ENCODE measurements around the gene VSTM2L. TPM values are rescaled to one million over a fixed set of nuclear protein-coding genes. Genes with fewer than 3 reads are reported as not detected.
A peak's percentile ranks its signal among the peaks of the same experiment; 100 is the strongest.

The VSTM2L gene
- total RNA-seq, 1 donor from 2014 or later: not detected

DNA sequence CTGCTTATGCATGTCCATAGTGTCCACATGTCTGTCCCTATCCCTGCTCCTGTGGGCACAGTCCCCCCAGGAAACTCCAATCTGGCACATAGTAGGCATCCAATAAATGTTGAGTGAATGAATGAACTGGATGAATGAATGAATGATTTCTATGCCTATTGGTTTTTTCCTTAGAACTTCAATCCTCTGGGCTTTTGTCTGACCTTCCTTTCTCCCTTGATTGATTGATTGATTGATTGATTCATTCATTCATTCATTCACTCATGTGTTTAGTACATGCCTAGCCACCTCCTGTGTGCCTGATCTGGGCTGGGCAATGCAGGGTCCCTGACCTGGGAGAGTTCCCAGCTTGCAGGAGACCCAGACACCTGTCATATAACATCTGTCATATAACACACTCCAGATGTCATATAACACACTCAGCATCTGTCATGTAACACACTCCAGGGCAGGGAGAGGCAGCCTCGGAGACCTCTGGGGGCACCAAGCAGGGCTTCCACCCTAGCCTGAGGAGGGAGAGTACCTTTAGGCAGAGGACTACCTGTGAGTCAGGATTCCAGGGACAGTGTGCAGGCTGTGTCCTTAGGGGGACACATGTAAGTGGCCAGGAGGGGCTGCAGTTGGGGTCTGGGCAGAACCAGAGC is 17.9 kb downstream of the VSTM2L start:
- Mint-ChIP-seq H3K36me3 (ENCODE audit: low read depth) (no peaks in the 10 kb centered on the region), H3K9me3 (no peaks in the 10 kb centered on the region), H3K4me3 (no peak overlapping the region), H3K27me3 (peaks cover 15% of the 10 kb centered on the region), H3K4me1 (peaks cover 15% of the 10 kb centered on the region), H3K27ac (no peak overlapping the region)
- ChIA-PET CTCF (no interaction called here), POLR2A (no interaction called here)
- ATAC-seq (ENCODE audit: low read depth) (no peak), DNase-seq (no peak)
- TF ChIP-seq, protein P1, sequence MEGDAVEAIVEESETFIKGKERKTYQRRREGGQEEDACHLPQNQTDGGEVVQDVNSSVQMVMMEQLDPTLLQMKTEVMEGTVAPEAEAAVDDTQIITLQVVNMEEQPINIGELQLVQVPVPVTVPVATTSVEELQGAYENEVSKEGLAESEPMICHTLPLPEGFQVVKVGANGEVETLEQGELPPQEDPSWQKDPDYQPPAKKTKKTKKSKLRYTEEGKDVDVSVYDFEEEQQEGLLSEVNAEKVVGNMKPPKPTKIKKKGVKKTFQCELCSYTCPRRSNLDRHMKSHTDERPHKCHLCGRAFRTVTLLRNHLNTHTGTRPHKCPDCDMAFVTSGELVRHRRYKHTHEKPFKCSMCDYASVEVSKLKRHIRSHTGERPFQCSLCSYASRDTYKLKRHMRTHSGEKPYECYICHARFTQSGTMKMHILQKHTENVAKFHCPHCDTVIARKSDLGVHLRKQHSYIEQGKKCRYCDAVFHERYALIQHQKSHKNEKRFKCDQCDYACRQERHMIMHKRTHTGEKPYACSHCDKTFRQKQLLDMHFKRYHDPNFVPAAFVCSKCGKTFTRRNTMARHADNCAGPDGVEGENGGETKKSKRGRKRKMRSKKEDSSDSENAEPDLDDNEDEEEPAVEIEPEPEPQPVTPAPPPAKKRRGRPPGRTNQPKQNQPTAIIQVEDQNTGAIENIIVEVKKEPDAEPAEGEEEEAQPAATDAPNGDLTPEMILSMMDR (IDR thresholded peaks at IDR 0.05): no peak
- intact Hi-C loops (cut with micrococcal nuclease): no loop called here

DNA sequence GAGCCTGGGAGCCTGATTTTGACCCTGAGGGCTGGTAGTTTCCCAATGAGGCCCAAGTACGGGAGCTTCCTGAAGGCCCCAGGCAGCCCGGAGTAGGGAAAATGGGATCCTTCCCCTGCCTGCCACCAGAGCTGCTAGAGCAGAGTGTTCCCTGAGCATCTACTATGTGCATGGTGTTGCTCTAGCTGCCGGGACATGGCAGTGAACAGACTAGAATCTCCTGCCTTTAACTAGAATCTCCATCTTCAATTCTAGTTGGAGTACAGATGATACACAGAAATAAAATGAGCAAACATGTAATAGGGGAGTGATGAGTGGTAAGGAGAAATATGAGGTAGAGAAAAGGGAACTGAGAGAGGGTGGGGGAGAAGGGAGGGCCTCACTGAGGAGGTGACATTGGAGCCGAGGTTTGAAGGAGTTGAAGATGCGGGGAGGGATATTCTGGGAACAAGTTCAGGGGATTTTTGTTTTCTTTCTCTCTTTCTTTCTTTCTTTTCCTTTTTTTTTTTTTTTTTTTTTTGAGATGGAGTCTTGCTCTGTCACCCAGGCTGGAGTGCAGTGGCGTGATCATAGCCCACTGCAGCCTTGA is 18.5 kb downstream of the VSTM2L start:
- CTCF ChIA-PET: no interaction called here
- peaks cover 9% of the 10 kb centered on the region for H3K27me3 Mint-ChIP-seq
- intact Hi-C loops (cut with micrococcal nuclease): no loop called here
- H3K36me3 Mint-ChIP-seq (ENCODE audit: low read depth): no peaks in the 10 kb centered on the region
- no peaks in the 10 kb centered on the region for H3K9me3 Mint-ChIP-seq
- H3K4me3 Mint-ChIP-seq: no peak overlapping the region
- ATAC-seq (ENCODE audit: low read depth) (peak; percentile 90), DNase-seq (no peak)
- TF ChIP-seq, protein P1 (IDR thresholded peaks at IDR 0.05): no peak
- POLR2A ChIA-PET: no interaction called here
- H3K4me1 Mint-ChIP-seq: peaks cover 15% of the 10 kb centered on the region
- no peak overlapping the region for H3K27ac Mint-ChIP-seq

DNA sequence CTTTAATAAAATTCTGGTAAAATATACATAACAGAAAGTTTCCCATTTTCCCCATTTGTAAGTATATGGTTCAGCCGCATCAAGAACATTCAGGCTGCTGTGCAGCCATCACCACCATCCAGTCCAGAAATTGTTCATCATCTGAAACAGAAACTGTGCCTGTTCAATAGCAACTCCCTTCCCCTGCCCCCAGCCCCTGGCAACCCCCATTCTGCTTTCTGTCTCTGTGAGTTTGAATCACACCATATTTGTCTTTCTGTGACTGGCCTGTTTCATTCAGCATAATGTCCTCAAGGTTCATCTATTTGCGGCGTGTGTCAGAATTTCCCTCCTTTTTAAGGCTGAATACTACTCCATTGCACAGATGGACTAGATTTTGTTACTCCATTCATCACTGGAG is 19.1 kb downstream of the VSTM2L start:
- no peaks in the 10 kb centered on the region for H3K36me3 Mint-ChIP-seq (ENCODE audit: low read depth)
- peak; percentile 73 for ATAC-seq (ENCODE audit: low read depth)
- H3K4me3 Mint-ChIP-seq: no peak overlapping the region
- POLR2A ChIA-PET: no interaction called here
- intact Hi-C loops (cut with micrococcal nuclease): no loop called here
- peaks cover 6% of the 10 kb centered on the region for H3K27me3 Mint-ChIP-seq
- H3K9me3 Mint-ChIP-seq: no peaks in the 10 kb centered on the region
- peaks cover 15% of the 10 kb centered on the region for H3K4me1 Mint-ChIP-seq
- DNase-seq: no peak
- CTCF ChIA-PET: no interaction called here
- TF ChIP-seq, protein P1 (IDR thresholded peaks at IDR 0.05): no peak
- no peak overlapping the region for H3K27ac Mint-ChIP-seq

DNA sequence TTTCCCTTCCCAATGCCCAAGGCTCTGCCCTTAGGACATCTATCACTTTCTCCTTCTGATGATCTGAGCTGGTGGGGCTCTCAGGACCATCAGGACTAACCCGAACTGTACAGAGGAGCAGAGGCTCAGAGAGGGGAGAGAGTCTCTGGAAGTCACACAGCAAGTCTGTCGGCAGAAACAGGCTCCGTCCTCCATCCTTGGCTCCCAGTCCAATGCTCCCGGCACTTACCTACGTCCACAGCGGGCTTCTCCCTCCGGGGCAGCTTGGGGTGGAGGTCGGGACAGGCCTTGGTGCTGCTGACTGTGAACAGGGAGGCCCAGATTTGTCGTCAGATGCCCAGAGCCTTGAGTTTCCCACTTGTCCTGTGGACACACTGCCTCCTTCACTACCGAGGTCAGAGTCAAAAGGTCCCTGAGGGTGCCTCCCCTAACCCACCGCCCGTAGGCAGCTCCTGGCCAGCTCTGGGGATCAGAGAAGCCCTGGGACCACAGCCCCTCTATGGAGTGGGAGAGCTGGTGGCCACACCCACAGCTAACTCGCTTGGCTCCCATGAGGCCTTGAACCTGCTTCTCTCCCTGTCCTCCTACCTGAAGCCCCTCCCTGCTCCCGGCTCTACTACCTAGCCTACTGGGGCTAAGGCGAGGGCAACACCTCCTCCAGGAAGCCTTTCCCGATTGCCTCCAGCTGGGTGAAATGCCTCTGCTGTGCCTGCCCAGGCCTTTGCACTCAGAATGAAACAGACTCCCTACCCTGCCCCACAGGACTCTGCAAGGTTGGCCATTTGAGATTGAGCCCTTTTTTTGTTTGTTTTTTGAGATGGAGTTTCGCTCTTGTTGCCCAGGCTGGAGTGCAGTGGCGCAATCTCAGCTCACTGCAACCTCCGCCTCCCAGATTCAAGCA is 22.6 kb downstream of the VSTM2L start:
- Mint-ChIP-seq H3K4me3 (no peak overlapping the region), H3K27me3 (peaks cover 8% of the 10 kb centered on the region), H3K4me1 (peaks cover 13% of the 10 kb centered on the region), H3K27ac (no peak overlapping the region), H3K9me3 (no peaks in the 10 kb centered on the region), H3K36me3 (ENCODE audit: low read depth) (no peaks in the 10 kb centered on the region)
- DNase-seq (no peak), ATAC-seq (ENCODE audit: low read depth) (no peak)
- POLR2A ChIA-PET: interaction anchor here (0.5 kb wide), 1 partner anchor 1723 kb away, joined by 3 read pairs; no protein-coding TSS in a partner anchor
- intact Hi-C loops (cut with micrococcal nuclease): no loop called here
- CTCF ChIA-PET: no interaction called here
- TF ChIP-seq, protein P1 (IDR thresholded peaks at IDR 0.05): no peak

DNA sequence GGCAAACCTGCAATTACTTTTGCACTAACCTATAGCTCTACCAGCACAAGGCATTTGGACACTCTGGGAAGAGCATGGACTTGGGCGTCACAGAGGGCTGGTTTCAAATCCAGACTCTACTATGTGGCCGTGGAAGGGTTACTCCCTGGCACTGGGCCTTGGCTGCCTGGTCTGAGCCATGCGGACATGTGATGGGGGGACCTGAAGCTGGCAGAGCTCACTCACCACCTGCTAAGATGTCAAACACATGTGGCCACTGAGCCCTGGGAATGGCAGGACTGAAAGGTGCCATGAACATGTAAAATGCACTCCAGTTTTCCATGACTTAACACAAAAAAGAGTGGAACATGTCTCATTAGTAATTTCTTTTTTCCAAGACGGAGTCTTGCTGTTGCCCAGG is 23.7 kb downstream of the VSTM2L start:
- Mint-ChIP-seq H3K4me3 (no peak overlapping the region), H3K36me3 (ENCODE audit: low read depth) (no peaks in the 10 kb centered on the region), H3K27ac (no peak overlapping the region), H3K27me3 (peaks cover 13% of the 10 kb centered on the region), H3K9me3 (no peaks in the 10 kb centered on the region), H3K4me1 (peaks cover 5% of the 10 kb centered on the region)
- TF ChIP-seq, protein P1 (IDR thresholded peaks at IDR 0.05): no peak
- ATAC-seq (ENCODE audit: low read depth) (no peak), DNase-seq (no peak)
- ChIA-PET POLR2A (no interaction called here), CTCF (no interaction called here)
- intact Hi-C loops (cut with micrococcal nuclease): no loop called here

All from activated B cell treated with CpG ODN at 0.5 μM for 24 hours (primary cell).